Left cardiac atrium (tissue), 4 donors: Measurements from ENCODE around the gene TUBA4B. TPM values are rescaled to one million over a fixed set of nuclear protein-coding genes. Genes with fewer than 3 reads are reported as not detected.
"Not testable (repeated sequence)": the region's sequence is repeated elsewhere in the genome, so short reads cannot be mapped to it uniquely, and the experiment has no call there.

Experiments used
- ATAC-seq, 2 donors: fragments of 200-7000 bp; cut with Tn5 transposase; one replicate each; pipeline ENCODE4 v1.9.1; 2020; ENCODE audit warnings: mild to moderate bottlenecking in 2 of 2, moderate library complexity in 2 of 2
- DNase-seq: peaks from one replicate; pipeline ENCODE4 v3.0.0-alpha.2; 2020
- intact Hi-C, 2 donors: fragments of 100-400 bp; cut with DNase I; formaldehyde crosslinking; loops; one replicate each; pipeline versions ENCODE4 v1.14.1 to v1.15.1; 2022 to 2023
- total RNA-seq, 2 donors: library from RNA; stranded (reverse); fragmentation: NEBNext Ultra II Directional; extraction: Animal tissue kit (Norgen Biotek cat#: 25700); gene quantifications; one replicate each; pipeline ENCODE4 v1.2.1, GENCODE V29; 2021
- donor health status: DM: no; HTN: yes; CAD: no.
- donor health status: DM: no; HTN: yes; CAD: no; lungs with severe emphysema.
- donor health status: DM: yes; HTN: yes; CAD: no.
- donor health status: Dilated cardiomyopathy.

The TUBA4B gene
- total RNA-seq, 2 donors from 2014 or later: not detected

- ATAC-seq (peak; percentile 93 to 94), DNase-seq (peak; percentile 96)
- intact Hi-C loops: loop anchor here (2.0 to 10.0 kb wide), 2 partner anchors 17 to 49 kb away; partner anchors contain the start of genes ANKZF1 (in 1 of the 2) and ATG9A (in 1 of the 2)
Measured at GRCh38 chr2:219245148-219245898, 7.7 kb upstream of the TUBA4B start, which contains the start of the genes GLB1L and STK16. TSS of gene GLB1L (minus strand) at chr2:219245444. CDS start at chr2:219243573, 1,871 bp downstream. TSS of gene STK16 (plus strand) at chr2:219245479. CDS start at chr2:219246000, 521 bp downstream.

DNA sequence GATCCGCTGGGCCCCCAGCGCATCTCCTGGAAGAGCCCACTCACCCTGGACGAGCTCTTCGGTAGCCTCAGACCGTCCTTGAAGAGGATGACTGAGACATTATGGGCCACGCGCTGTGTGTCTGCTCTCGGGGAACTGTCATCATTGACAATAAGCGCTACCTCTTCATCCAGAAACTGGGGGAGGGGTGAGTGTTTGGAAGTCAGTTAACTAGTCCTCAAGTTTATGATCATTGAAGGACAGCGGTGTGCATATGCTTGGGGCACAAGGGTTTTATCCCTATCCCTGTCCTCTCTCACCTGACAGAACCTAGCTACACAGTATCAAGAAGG is 7.2 kb upstream of the TUBA4B start:
- intact Hi-C loops: loop anchor here (2.0 to 10.0 kb wide), 2 partner anchors 17 to 49 kb away; partner anchors contain the start of genes ANKZF1 (in 1 of the 2) and ATG9A (in 1 of the 2)
- ATAC-seq: no peak

GRCh38 chr2:219246559-219246958 is 6.5 kb upstream of the TUBA4B start:
- ATAC-seq (no peak), DNase-seq (no peak)
- intact Hi-C loops: loop anchor here in 1 of 2 donors (10.0 kb wide), 1 partner anchor 48 kb away; no protein-coding TSS in a partner anchor

More for the DNA sequence above, 7.2 kb upstream of the TUBA4B start:
- no peak for DNase-seq

DNA sequence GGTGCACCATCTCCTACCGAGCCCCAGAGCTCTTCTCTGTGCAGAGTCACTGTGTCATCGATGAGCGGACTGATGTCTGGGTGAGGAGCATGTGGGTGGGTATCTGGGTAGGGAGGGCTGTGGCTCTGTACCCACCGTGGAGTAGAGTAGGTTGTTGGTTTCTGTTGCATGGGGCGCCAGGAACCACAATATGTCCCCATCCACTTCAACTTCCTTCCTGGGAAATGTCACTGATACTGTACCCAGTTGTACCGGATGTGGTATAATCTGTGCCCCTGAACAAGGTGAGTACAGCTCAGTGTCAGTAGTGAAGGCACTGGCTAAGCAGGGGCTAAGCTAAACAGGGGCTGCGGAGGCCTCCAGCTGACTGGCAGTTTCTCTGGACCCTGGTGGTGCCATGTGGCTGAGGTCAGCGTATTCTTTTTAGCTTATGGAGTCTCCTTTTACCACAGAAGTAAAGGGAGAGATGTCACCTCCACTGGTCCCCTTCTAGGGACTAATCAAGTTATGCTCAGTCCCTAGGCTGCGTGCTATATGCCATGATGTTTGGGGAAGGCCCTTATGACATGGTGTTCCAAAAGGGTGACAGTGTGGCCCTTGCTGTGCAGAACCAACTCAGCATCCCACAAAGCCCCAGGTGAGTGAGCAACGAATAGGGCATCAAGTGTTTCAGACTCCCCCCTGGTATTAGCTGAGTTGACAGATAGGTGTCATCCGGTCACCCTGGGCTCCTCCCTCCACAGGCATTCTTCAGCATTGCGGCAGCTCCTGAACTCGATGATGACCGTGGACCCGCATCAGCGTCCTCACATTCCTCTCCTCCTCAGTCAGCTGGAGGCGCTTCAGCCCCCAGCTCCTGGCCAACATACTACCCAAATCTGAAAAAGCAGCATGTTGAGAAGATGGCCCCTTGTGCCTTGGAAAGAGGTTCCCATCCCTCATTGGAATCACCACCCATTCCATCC is 5.1 kb upstream of the TUBA4B start:
- intact Hi-C loops: loop anchor here in 1 of 2 donors (10.0 kb wide), 1 partner anchor 47 kb away; no protein-coding TSS in a partner anchor
- peak in 1 of 2 donors; percentile 2 for ATAC-seq
- DNase-seq: no peak

DNA sequence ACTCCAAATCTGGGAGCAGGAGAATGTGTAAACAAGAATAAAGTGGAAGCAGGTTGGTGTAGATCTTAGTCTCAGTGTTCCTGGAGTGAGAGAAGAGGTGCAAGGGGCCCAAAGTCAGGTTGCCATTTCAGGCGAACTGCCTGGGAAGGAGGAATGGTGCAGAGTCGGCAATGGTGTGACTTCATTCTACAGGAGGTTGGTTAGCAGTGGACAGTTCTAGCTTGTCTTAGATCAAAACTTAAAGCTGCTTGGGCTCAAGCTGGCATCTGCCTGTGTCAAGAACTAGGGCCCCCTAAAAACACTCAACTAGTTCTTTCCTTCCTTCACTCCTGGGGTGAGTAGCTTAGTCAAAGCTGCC is 4.2 kb upstream of the TUBA4B start:
- no peak for DNase-seq
- intact Hi-C loops: loop anchor here in 1 of 2 donors (10.0 kb wide), 1 partner anchor 46 kb away; no protein-coding TSS in a partner anchor
- no peak for ATAC-seq

DNA sequence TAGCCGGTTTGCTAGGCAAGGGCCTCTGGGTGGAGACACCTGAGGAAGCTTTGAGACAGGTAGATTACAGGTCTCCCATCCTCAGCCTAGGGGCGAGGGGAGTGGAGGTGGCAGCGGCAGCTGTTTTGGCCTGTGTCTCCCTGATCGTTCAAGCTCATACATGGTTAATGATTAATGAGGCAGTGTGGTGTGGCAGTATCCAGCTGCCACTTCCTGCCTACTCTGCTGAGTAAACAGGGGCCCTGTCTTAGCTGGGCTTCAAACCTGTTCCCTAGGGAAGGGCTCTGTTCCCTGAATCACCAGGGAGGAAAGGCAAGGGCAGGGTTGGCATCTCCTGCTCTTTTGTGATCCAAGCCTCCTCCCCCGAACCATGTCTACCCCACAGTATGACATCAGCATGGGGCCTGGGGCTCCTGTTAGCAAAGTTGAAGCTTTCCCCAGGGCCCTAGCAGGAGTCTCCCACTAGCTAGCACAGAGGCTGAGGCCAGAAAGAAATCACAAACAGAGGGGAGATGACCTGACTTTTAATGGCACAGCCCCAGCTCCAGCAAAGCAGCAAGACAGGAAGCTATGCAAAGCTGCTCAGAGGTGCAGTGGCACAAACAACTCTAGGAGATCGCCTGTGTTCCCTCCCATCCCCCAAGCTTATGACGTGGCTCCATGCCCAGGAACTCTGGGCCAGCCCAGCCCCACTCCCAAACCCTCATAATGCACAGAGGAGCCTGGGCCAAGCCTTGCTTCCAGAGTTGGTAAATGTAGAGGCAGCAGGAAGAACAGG is 3.7 kb upstream of the TUBA4B start:
- intact Hi-C loops: loop anchor here in 1 of 2 donors (10.0 kb wide), 1 partner anchor 45 kb away; no protein-coding TSS in a partner anchor
- peak; percentile 64 for DNase-seq
- peak; percentile 4 to 21 for ATAC-seq

DNA sequence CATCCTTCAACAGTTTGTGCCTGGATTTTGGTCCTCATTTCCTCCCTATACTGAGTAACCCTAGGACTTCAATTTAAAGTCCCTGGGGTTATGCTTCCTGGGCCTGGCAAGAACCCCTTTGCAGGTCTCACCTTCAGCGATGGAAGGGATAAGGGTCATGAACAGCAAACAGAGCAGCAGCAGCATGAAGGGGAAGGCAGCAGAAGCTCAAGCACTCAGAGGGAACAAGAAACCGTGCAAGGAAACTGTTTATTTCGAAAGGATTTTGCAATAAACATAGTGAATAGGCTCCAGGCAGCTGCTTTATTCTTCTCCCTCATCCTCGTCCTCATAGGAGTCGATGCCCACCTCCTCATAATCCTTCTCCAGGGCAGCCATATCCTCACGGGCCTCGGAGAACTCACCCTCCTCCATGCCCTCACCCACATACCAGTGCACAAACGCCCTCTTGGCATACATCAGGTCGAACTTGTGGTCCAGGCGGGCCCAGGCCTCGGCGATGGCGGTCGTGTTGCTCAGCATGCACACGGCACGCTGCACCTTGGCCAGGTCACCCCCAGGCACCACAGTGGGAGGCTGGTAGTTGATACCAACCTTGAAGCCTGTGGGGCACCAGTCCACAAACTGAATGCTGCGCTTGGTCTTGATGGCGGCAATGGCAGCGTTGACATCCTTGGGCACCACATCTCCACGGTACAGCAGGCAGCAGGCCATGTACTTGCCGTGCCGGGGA is 2.8 kb upstream of the TUBA4B start:
- intact Hi-C loops: no loop called here
- ATAC-seq: no peak
- no peak for DNase-seq

GRCh38 chr2:219251656-219252055 is 1.4 kb upstream of the TUBA4B start:
- DNase-seq (no peak), ATAC-seq (no peak)
- intact Hi-C loops: no loop called here

- intact Hi-C loops: no loop called here
- no peak for DNase-seq
- ATAC-seq: no peak
Measured at GRCh38 chr2:219252084-219252483, 959 bp upstream of the TUBA4B start.

DNA sequence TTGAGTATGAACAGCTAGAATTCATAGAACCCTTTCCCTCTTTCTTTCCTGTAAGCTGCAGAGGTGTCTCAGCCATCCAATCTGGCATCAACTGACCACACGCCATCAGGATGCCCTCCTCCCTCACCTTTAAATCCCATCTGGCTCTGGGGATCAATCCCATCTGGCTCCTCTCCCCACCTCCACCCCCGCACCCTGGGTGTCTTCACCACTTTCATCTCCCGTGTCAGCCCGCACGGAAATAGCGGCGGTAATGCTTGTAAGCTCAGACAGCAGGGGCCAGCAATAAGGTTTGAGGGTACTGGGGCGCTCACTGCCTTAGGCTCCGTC is 508 bp upstream of the TUBA4B start:
- intact Hi-C loops: no loop called here
- DNase-seq (no peak), ATAC-seq (no peak)

DNA sequence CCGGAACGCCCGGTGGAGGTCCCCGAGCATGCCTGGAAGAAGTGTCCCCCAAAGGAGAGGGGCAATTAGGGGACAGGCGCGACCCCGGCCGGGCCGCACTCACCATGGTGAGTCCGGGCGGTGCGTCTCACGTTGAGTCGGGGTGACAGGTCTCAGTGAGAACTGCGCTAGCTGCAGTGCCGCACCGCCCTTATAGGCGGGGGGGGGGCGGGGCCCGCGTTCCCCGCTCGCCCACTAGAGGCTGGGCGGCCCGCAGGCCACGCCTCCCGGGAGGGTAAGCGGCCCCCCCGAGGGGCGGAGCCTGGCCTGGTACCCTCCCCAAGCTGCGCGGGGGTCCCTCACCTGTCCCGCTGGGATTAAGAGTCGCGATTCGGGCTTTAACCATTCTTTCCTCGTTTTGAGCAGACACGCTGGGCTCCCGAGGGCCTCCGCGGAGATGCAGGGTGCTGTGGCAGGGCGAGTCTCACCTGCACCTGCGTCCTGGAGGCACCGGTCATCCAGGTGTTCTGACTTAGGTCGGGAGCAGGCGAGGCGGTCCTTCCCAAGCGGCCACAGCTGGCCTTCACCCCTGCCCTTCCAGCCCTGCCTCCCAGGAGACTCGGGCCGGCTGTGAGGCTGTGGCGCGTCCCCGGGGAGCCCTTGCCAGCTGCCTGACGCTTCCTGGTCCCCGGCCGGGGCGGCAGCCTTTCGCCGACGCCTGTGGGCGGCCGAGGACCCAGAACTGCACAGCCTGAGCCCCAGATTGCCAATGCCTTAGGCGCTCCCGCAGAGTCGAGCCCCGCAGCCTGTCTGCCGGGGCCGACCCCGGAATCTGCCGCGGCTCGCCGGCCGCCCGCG is 928 bp downstream of the TUBA4B start, which contains the start of gene TUBA4A:
Gene TUBA4A, minus strand, starts transcription at position 166 of the 837 bp plus-strand sequence. Its CDS starts 60 bp downstream, at position 106.
- DNase-seq: peak; percentile 91
- intact Hi-C loops: no loop called here
- peak; percentile 92 to 93 for ATAC-seq

DNA sequence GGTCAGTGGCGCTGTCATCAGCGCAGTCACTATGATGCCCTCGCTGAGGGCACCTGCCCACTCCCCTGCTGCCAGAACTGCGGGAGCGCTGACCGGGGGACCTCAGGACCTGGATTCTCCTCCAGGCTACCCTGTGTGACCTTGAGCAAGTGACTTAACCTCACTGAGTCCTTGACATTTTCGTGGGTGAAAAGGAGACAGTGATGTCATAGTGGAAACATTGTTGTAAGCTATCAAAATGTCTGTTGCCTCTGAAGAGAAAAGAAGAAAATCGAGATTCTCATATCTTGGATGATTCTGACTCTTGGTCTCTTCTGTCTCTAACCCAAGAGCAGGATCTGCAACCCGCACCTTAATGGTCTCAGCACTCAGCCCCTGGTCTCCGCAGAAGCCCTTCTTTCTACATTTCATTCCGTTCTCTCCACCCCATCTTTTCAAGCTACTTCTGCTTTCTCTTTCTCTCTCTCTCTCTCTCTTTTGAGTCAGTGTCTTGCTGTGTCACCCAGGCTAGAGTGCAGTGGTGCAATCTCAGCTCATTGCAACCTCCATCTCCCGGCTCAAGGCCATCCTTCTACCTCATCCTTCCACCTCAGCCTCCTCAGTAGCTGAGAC is 1.7 kb downstream of the TUBA4B start:
- intact Hi-C loops: no loop called here
- ATAC-seq (peak in 1 of 2 donors; percentile 7), DNase-seq (no peak)

GRCh38 chr2:219258942-219259341 is 5.9 kb downstream of the TUBA4B start:
- DNase-seq, intact Hi-C loops, ATAC-seq: not testable (repeated sequence)

DNA sequence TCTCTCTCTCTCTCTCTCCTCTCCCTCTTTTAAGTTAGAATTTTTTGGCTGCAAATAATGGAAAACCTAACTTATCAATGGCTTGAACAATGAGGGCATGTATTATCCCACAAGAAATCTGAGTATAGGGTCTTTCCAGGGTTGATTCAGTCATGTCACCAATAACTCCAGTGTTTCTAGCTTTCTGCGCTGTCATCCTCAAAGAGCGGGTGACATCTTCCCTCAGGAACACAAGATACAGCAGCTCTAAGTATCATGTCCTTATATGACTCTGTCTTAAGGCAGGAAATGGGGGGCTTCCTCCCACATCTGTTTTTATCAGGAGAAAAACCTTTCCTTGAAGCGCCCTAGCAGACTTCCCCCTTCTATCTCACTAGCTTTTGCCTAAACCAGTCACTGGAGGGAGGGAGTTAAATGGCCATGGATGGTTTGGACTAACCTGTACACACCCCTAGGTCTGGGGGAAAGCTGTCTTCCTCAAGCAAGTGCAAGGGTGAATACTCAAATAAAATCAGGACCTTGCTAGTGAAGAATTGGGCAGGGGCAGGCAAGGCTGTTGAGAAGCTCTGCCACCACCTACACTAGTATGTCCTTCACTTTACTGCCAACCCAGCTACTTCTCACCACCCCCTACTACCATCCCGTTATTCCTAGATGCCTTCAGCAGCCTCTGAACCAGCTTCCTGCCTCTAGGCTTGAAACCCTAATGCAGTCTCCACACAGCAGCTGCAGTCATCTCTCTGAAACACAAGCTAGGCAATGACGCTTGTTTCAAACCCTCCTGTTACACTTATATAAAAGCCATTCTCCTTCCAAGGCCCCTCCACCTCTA is 8.2 kb downstream of the TUBA4B start:
- DNase-seq (no peak), ATAC-seq (no peak)
- intact Hi-C loops: no loop called here

DNA sequence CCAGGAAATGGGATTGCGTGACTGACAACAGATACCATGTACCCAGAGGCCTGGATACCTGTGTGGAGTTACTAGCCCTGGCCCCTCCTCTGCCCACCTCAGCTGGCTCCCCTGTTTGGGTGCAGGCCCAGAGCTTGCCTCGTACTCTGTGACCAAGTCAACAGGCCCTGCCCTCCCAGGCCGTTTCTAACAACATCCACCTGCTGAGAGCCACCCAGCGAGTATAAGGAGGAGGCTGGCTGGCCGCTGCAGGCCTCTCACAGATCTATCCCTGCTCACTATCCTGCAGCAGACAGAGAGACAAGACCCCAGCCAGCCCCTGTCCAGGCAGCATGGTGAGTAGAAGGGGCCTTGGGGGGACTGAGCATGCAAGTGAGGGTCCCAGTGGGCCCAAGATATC is 13.2 kb downstream of the TUBA4B start:
- intact Hi-C loops: no loop called here
- ATAC-seq: no peak
- no peak for DNase-seq

DNA sequence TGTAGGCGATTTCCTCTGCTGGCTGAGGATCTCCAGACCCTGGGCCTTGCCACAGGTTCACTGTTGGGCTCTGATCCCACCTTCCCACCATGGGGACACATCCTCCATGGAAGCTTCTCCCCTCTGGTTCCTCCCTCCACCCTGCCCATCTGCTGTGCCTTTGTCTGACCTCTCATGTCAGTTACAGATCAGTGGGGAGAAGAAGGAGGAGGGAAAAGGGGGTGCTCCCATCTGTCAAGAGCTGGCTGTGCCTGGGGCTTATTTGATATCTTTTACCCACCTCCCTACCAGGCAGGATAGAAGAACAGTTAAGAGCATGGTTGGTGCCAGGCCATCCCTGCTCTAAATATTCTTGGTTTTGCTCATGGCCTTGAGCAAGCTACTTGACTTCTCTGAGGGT is 13.8 kb downstream of the TUBA4B start:
- intact Hi-C loops: no loop called here
- no peak for DNase-seq
- no peak for ATAC-seq
